ENCODE data around the gene TCEAL5. TPM values are rescaled to one million over a fixed set of nuclear protein-coding genes. Genes with fewer than 3 reads are reported as not detected.
"Not testable (repeated sequence)": the region's sequence is repeated elsewhere in the genome, so short reads cannot be mapped to it uniquely, and the experiment has no call there.

The TCEAL5 gene
- total RNA-seq, 2 experiments from 2014 or later = not detected

GRCh38 chrX:103254171-103254824 is 22.3 kb downstream of the TCEAL5 start:
- Mint-ChIP-seq H3K27ac (peak overlapping the region; percentile 91), H3K4me1 (peaks cover 13% of the 10 kb centered on the region), H3K36me3 (peaks cover 7% of the 10 kb centered on the region), H3K27me3 (no peaks in the 10 kb centered on the region), H3K9me3 (ENCODE audit: low read depth) (no peaks in the 10 kb centered on the region), H3K4me3 (peak overlapping the region; percentile 88)
- ATAC-seq (peak; percentile 57), DNase-seq (peak; percentile 70)
- CTCF ChIA-PET = interaction anchor here (0.5 to 2.0 kb wide), 2 partner anchors 43 to 1322 kb away, joined by 4 to 8 read pairs; partner anchors contain the start of gene ZMAT1

GRCh38 chrX:103253608-103254007 is 22.9 kb downstream of the TCEAL5 start:
- Mint-ChIP-seq H3K36me3 (peaks cover 7% of the 10 kb centered on the region), H3K4me1 (peaks cover 13% of the 10 kb centered on the region), H3K9me3 (ENCODE audit: low read depth) (no peaks in the 10 kb centered on the region), H3K27ac (no peak overlapping the region), H3K4me3 (no peak overlapping the region), H3K27me3 (no peaks in the 10 kb centered on the region)
- no peak for DNase-seq
- CTCF ChIA-PET = interaction anchor here (2.0 kb wide), 1 partner anchor 43 kb away, joined by 8 read pairs; no protein-coding TSS in a partner anchor
- no peak for ATAC-seq

- Mint-ChIP-seq H3K27me3 (no peaks in the 10 kb centered on the region), H3K4me3 (no peak overlapping the region), H3K9me3 (ENCODE audit: low read depth) (no peaks in the 10 kb centered on the region), H3K36me3 (peaks cover 7% of the 10 kb centered on the region), H3K27ac (no peak overlapping the region), H3K4me1 (peaks cover 13% of the 10 kb centered on the region)
- CTCF ChIA-PET = interaction anchor here (0.8 kb wide), 1 partner anchor 40 kb away, joined by 3 read pairs; no protein-coding TSS in a partner anchor
- no peak for DNase-seq
- ATAC-seq = no peak
Measured at GRCh38 chrX:103250977-103251376, 25.6 kb downstream of the TCEAL5 start.

- no peaks in the 10 kb centered on the region for H3K9me3 Mint-ChIP-seq (ENCODE audit: low read depth)
- H3K4me3 Mint-ChIP-seq = no peak overlapping the region
- CTCF ChIA-PET = interaction anchor here (1.4 kb wide), 1 partner anchor 39 kb away, joined by 8 read pairs; no protein-coding TSS in a partner anchor
- H3K27ac Mint-ChIP-seq = no peak overlapping the region
- no peaks in the 10 kb centered on the region for H3K27me3 Mint-ChIP-seq
- ATAC-seq (no peak), DNase-seq (no peak)
- H3K4me1 Mint-ChIP-seq = peaks cover 8% of the 10 kb centered on the region
- H3K36me3 Mint-ChIP-seq = peaks cover 7% of the 10 kb centered on the region
Measured at GRCh38 chrX:103249805-103250204, 26.7 kb downstream of the TCEAL5 start.

GRCh38 chrX:103248553-103248952 is 28.0 kb downstream of the TCEAL5 start:
- H3K27ac Mint-ChIP-seq = no peak overlapping the region
- H3K36me3 Mint-ChIP-seq = peaks cover 3% of the 10 kb centered on the region
- ATAC-seq (no peak), DNase-seq (no peak)
- H3K4me1 Mint-ChIP-seq = peaks cover 1% of the 10 kb centered on the region
- CTCF ChIA-PET = interaction anchor here (1.2 to 1.4 kb wide), 2 partner anchors 37 to 40 kb away, joined by 5 to 8 read pairs; no protein-coding TSS in a partner anchor
- H3K4me3 Mint-ChIP-seq = no peak overlapping the region
- no peaks in the 10 kb centered on the region for H3K9me3 Mint-ChIP-seq (ENCODE audit: low read depth)
- no peaks in the 10 kb centered on the region for H3K27me3 Mint-ChIP-seq

GRCh38 chrX:103240155-103240554 is 36.4 kb downstream of the TCEAL5 start:
- H3K27ac Mint-ChIP-seq = no peak overlapping the region
- peaks cover 2% of the 10 kb centered on the region for H3K27me3 Mint-ChIP-seq
- no peak overlapping the region for H3K4me3 Mint-ChIP-seq
- no peaks in the 10 kb centered on the region for H3K36me3 Mint-ChIP-seq
- no peaks in the 10 kb centered on the region for H3K9me3 Mint-ChIP-seq (ENCODE audit: low read depth)
- ATAC-seq (no peak), DNase-seq (no peak)
- CTCF ChIA-PET = no interaction called here
- no peaks in the 10 kb centered on the region for H3K4me1 Mint-ChIP-seq

GRCh38 chrX:103236296-103236695 is 40.3 kb downstream of the TCEAL5 start:
- Mint-ChIP-seq H3K27ac (no peak overlapping the region), H3K27me3 (no peaks in the 10 kb centered on the region), H3K4me1 (no peaks in the 10 kb centered on the region), H3K4me3 (no peak overlapping the region), H3K36me3 (no peaks in the 10 kb centered on the region), H3K9me3 (ENCODE audit: low read depth) (no peaks in the 10 kb centered on the region)
- CTCF ChIA-PET = no interaction called here
- DNase-seq (no peak), ATAC-seq (no peak)

GRCh38 chrX:103235608-103236007 is 40.9 kb downstream of the TCEAL5 start:
- H3K27me3 Mint-ChIP-seq; H3K4me1 Mint-ChIP-seq; CTCF ChIA-PET; H3K9me3 Mint-ChIP-seq (ENCODE audit: low read depth); H3K27ac Mint-ChIP-seq; DNase-seq; H3K36me3 Mint-ChIP-seq; ATAC-seq; H3K4me3 Mint-ChIP-seq: not testable (repeated sequence)

GRCh38 chrX:103234869-103235268 is 41.7 kb downstream of the TCEAL5 start:
- no peak overlapping the region for H3K4me3 Mint-ChIP-seq
- no peak for DNase-seq
- no peaks in the 10 kb centered on the region for H3K9me3 Mint-ChIP-seq (ENCODE audit: low read depth)
- H3K27ac Mint-ChIP-seq = no peak overlapping the region
- CTCF ChIA-PET = no interaction called here
- no peaks in the 10 kb centered on the region for H3K27me3 Mint-ChIP-seq
- H3K4me1 Mint-ChIP-seq = no peaks in the 10 kb centered on the region
- no peaks in the 10 kb centered on the region for H3K36me3 Mint-ChIP-seq
- no peak for ATAC-seq

- Mint-ChIP-seq H3K4me3 (no peak overlapping the region), H3K4me1 (no peaks in the 10 kb centered on the region), H3K27me3 (no peaks in the 10 kb centered on the region), H3K36me3 (no peaks in the 10 kb centered on the region), H3K27ac (no peak overlapping the region), H3K9me3 (ENCODE audit: low read depth) (no peaks in the 10 kb centered on the region)
- ATAC-seq = no peak
- no peak for DNase-seq
- CTCF ChIA-PET = no interaction called here
Measured at GRCh38 chrX:103233263-103233662, 43.3 kb downstream of the TCEAL5 start.

GRCh38 chrX:103225918-103226317 is 50.6 kb downstream of the TCEAL5 start:
- H3K4me1 Mint-ChIP-seq; H3K9me3 Mint-ChIP-seq (ENCODE audit: low read depth); DNase-seq; H3K27ac Mint-ChIP-seq; H3K4me3 Mint-ChIP-seq; H3K36me3 Mint-ChIP-seq; ATAC-seq; CTCF ChIA-PET: not testable (repeated sequence)
- H3K27me3 Mint-ChIP-seq = peaks cover 30% of the 10 kb centered on the region

Other genes starting within 250 kb of the TCEAL5 start
- not detected for gene BEX1, start 212.6 kb downstream of the TCEAL5 start, total RNA-seq
- not detected for gene NXF3, start 183.6 kb downstream of the TCEAL5 start, total RNA-seq
- 10 to 100 TPM in 1 of 2 experiments, 1 to 10 TPM in 1; 8.3 to 12.4 TPM for gene BEX4, start 61.6 kb downstream of the TCEAL5 start, total RNA-seq
- gene TCEAL8, start 21.6 kb downstream of the TCEAL5 start, total RNA-seq = 10 to 100 TPM; 28.5 to 31.9 TPM
- 1 to 10 TPM; 3.5 to 5.3 TPM for gene BEX2, start 34.2 kb upstream of the TCEAL5 start, total RNA-seq
- not detected for gene TCEAL7, start 53.5 kb upstream of the TCEAL5 start, total RNA-seq
- 1 to 10 TPM; 1.5 to 2.4 TPM for gene TCEAL9, start 79.8 kb upstream of the TCEAL5 start, total RNA-seq
- 1 to 10 TPM; 9.2 to 9.9 TPM for gene BEX3, start 99.8 kb upstream of the TCEAL5 start, total RNA-seq
- under 1 TPM in 1 of 2 experiments, not detected in 1; 0.19 TPM for gene RAB40A, start 242.7 kb upstream of the TCEAL5 start, total RNA-seq